Mesenchymal stem cell (in vitro differentiated cells and primary cell): ENCODE data around the gene PLCD1.

ENCODE experiments used
- DNase-seq: peaks from one replicate; pipeline ENCODE4 v3.0.0-alpha.2; 2013
- H2AFZ ChIP-seq: one replicate; pipeline ENCODE4 v1.6.1; 2013; ENCODE audit warnings: low read depth, mild to moderate bottlenecking, control low read depth, inconsistent platforms, low read length, moderate library complexity
- H2AK5ac ChIP-seq: 2 replicates; pipeline ENCODE4 v1.6.1; 2013; ENCODE audit warnings: low read length, moderate library complexity, mild to moderate bottlenecking, inconsistent platforms; ENCODE audit not compliant: severe bottlenecking
- H2BK120ac ChIP-seq: one replicate; pipeline ENCODE4 v1.6.1; 2013; ENCODE audit warnings: low read depth, mild to moderate bottlenecking, inconsistent platforms, low read length, moderate library complexity
- H2BK12ac ChIP-seq, 2 experiments: one replicate each; pipeline ENCODE4 v1.6.1; 2013; ENCODE audit warnings: inconsistent platforms in 2 of 2, low read length in 2 of 2, mild to moderate bottlenecking in 2 of 2, moderate library complexity in 2 of 2, control low read depth in 1 of 2
- H2BK15ac ChIP-seq: one replicate; pipeline ENCODE4 v1.6.1; 2013; ENCODE audit warnings: mild to moderate bottlenecking, low read depth, inconsistent platforms; ENCODE audit not compliant: poor library complexity, severe bottlenecking
- H2BK5ac ChIP-seq: 2 replicates; pipeline ENCODE4 v1.6.1; 2013; ENCODE audit warnings: low read depth, mild to moderate bottlenecking, low read length, control low read depth, inconsistent platforms; ENCODE audit not compliant: poor library complexity, severe bottlenecking
- H3K14ac ChIP-seq, 2 experiments: one replicate each; pipeline ENCODE4 v1.6.1; 2013; ENCODE audit warnings: inconsistent platforms in 2 of 2, low read length in 2 of 2, control low read depth in 1 of 2, mild to moderate bottlenecking in 1 of 2, moderate library complexity in 1 of 2
- H3K18ac ChIP-seq, 2 experiments: one replicate each; pipeline ENCODE4 v1.6.1; 2013; ENCODE audit warnings: inconsistent platforms in 2 of 2, low read length in 2 of 2, control low read depth in 1 of 2, low read depth in 1 of 2, mild to moderate bottlenecking in 1 of 2
- H3K23ac ChIP-seq, 2 experiments: one replicate each; pipeline ENCODE4 v1.6.1; 2013; ENCODE audit warnings: inconsistent platforms in 2 of 2, low read length in 2 of 2, mild to moderate bottlenecking in 2 of 2, moderate library complexity in 2 of 2, control low read depth in 1 of 2
- H3K27ac ChIP-seq: 2 replicates; pipeline ENCODE4 v1.5.1; 2013; ENCODE audit warnings: mild to moderate bottlenecking, moderate library complexity, low read length, control low read depth, inconsistent platforms; ENCODE audit not compliant: poor library complexity, severe bottlenecking
- H3K27me3 ChIP-seq, 2 experiments: 2 replicates each; pipeline versions ENCODE4 v1.6.1 to v1.7.0; 2013; ENCODE audit warnings: low read length in 2 of 2, mild to moderate bottlenecking in 2 of 2, moderate library complexity in 2 of 2, control low read depth in 1 of 2, inconsistent platforms in 1 of 2; ENCODE audit not compliant: control insufficient read depth in 1 of 2, insufficient read depth in 1 of 2
- H3K36me3 ChIP-seq, 2 experiments: 2 replicates each; pipeline versions ENCODE4 v1.6.1 to v1.7.0; 2013; ENCODE audit warnings: low read length in 2 of 2, control low read depth in 1 of 2, inconsistent platforms in 1 of 2, low read depth in 1 of 2, mild to moderate bottlenecking in 1 of 2; ENCODE audit not compliant: insufficient read depth in 2 of 2, control insufficient read depth in 1 of 2
- H3K4ac ChIP-seq, 2 experiments: one replicate each; pipeline ENCODE4 v1.6.1; 2013; ENCODE audit warnings: inconsistent platforms in 2 of 2, low read length in 2 of 2, mild to moderate bottlenecking in 2 of 2, moderate library complexity in 2 of 2, control low read depth in 1 of 2, low read depth in 1 of 2
- H3K4me1 ChIP-seq: 2 replicates; pipeline ENCODE4 v1.6.1; 2013; ENCODE audit warnings: low read depth, low read length, control low read depth; ENCODE audit not compliant: control insufficient read depth, insufficient read depth
- H3K4me2 ChIP-seq: 2 replicates; pipeline ENCODE4 v1.6.1; 2013; ENCODE audit warnings: low read length, mild to moderate bottlenecking, inconsistent platforms; ENCODE audit not compliant: poor library complexity, severe bottlenecking
- H3K4me3 ChIP-seq, 2 experiments: 2 replicates each; pipeline versions ENCODE4 v1.5.1 to v1.7.0; 2013; ENCODE audit warnings: low read length in 2 of 2, mild to moderate bottlenecking in 2 of 2, control low read depth in 1 of 2, low read depth in 1 of 2; ENCODE audit not compliant: insufficient read depth in 1 of 2
- H3K79me1 ChIP-seq: replicated peaks from 2 replicates; pipeline ENCODE4 v1.6.1; 2013; ENCODE audit warnings: mild to moderate bottlenecking, control low read depth, low read length, inconsistent platforms; ENCODE audit not compliant: poor library complexity, severe bottlenecking
- H3K9ac ChIP-seq: 2 replicates; pipeline ENCODE4 v1.7.0; 2013; ENCODE audit warnings: mild to moderate bottlenecking, low read length, moderate library complexity
- H3K9me3 ChIP-seq: 2 replicates; pipeline ENCODE4 v1.7.0; 2013; ENCODE audit warnings: mild to moderate bottlenecking, low read length; ENCODE audit not compliant: control insufficient read depth
- H4K8ac ChIP-seq: one replicate; pipeline ENCODE4 v1.6.1; 2013; ENCODE audit warnings: inconsistent platforms, mild to moderate bottlenecking, low read length, moderate library complexity
- H4K91ac ChIP-seq: one replicate; pipeline ENCODE4 v1.6.1; 2013; ENCODE audit warnings: mild to moderate bottlenecking, low read length, inconsistent platforms
- WGBS: methylation state at CpG from one replicate; pipeline ENCODE4 v1.1.7; 2013; ENCODE audit warnings: mixed read lengths; 5-methylcytosine and 5-hydroxymethylcytosine counted together

The PLCD1 gene

GRCh38 chr3:38002940-38003339, 26.5 kb downstream of the PLCD1 start:
- Histone ChIP-seq H2AK5ac (no peak overlapping the region), H3K36me3 (peaks cover 25 to 51% of the 10 kb centered on the region in 2 experiments), H4K8ac (peak overlapping the region; percentile 59), H2AFZ (no peak overlapping the region), H4K91ac (no peak overlapping the region), H3K4ac (no peak overlapping the region), H3K14ac (no peak overlapping the region), H3K27ac (no peak overlapping the region), H3K4me2 (no peak overlapping the region), H3K18ac (no peak overlapping the region), H3K4me3 (no peak overlapping the region), H2BK12ac (no peak overlapping the region), H3K27me3 (no peaks in the 10 kb centered on the region), H3K23ac (no peak overlapping the region), H3K9me3 (no peaks in the 10 kb centered on the region), H3K4me1 (peaks cover 13% of the 10 kb centered on the region), H3K9ac (no peak overlapping the region), H2BK5ac (no peak overlapping the region), H2BK120ac (no peak overlapping the region), H2BK15ac (no peak overlapping the region), H3K79me1 (no peaks in the 10 kb centered on the region)
- no peak for DNase-seq
- 90% methylated on average over 9 of the region's 9 CpGs for WGBS

- H3K4me2 ChIP-seq, result no peak overlapping the region
- peaks cover 19 to 47% of the 10 kb centered on the region in 2 experiments for H3K36me3 ChIP-seq
- H2AFZ ChIP-seq, result no peak overlapping the region
- no peak overlapping the region for H4K91ac ChIP-seq
- no peak overlapping the region for H3K9ac ChIP-seq
- H3K23ac ChIP-seq, result no peak overlapping the region
- H3K79me1 ChIP-seq, result no peaks in the 10 kb centered on the region
- no peak overlapping the region for H2BK12ac ChIP-seq
- no peak overlapping the region for H3K18ac ChIP-seq
- H4K8ac ChIP-seq, result no peak overlapping the region
- H3K4ac ChIP-seq, result no peak overlapping the region
- no peak overlapping the region for H2BK15ac ChIP-seq
- H3K27ac ChIP-seq, result no peak overlapping the region
- H3K4me3 ChIP-seq, result no peak overlapping the region
- DNase-seq, result no peak
- peaks cover 13% of the 10 kb centered on the region for H3K4me1 ChIP-seq
- H3K14ac ChIP-seq, result no peak overlapping the region
- no peaks in the 10 kb centered on the region for H3K9me3 ChIP-seq
- no peaks in the 10 kb centered on the region for H3K27me3 ChIP-seq
- 98% methylated on average over 6 of the region's 6 CpGs for WGBS
- no peak overlapping the region for H2BK5ac ChIP-seq
- no peak overlapping the region for H2AK5ac ChIP-seq
- no peak overlapping the region for H2BK120ac ChIP-seq
Measured at GRCh38 chr3:38002291-38002876, 27.1 kb downstream of the PLCD1 start.

DNA sequence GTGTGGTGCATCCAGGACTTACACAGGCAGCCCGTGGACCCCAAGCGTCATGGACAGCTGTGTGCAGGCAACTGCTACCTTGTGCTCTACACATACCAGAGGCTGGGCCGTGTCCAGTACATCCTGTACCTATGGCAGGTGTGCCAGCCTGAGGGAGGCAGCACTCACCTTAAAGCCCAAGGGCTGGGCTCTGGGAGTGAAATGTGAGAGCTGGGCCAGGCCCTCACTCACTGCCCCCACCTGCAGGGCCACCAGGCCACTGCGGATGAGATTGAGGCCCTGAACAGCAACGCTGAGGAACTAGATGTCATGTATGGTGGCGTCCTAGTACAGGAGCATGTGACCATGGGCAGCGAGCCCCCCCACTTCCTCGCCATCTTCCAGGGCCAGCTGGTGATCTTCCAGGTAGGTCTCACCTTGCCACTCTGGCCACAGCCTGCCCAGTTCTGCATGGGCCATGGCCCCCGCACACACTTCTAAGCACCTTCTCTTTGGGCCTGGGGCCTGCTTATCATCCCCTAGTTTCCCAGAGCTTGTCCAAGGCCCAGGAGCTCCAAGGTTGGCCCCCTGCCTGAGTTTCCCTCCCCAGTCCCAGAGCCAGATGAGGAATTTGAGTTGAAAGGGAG, 27.9 kb downstream of the PLCD1 start:
- no peak for DNase-seq

GRCh38 chr3:38000965-38001455, 28.4 kb downstream of the PLCD1 start:
- no peak for DNase-seq
- 93% methylated on average over 6 of the region's 6 CpGs for WGBS
- H3K18ac ChIP-seq, result no peak overlapping the region

More for the DNA sequence above, 27.9 kb downstream of the PLCD1 start:
- Histone ChIP-seq H3K36me3 (peaks cover 12 to 44% of the 10 kb centered on the region in 2 experiments), H3K9me3 (no peaks in the 10 kb centered on the region), H2BK12ac (no peak overlapping the region), H3K23ac (no peak overlapping the region), H3K79me1 (no peaks in the 10 kb centered on the region), H3K27ac (no peak overlapping the region), H2AFZ (no peak overlapping the region), H2BK120ac (no peak overlapping the region), H3K4me1 (peaks cover 13% of the 10 kb centered on the region), H4K8ac (no peak overlapping the region), H3K18ac (no peak overlapping the region), H3K9ac (no peak overlapping the region), H3K27me3 (no peaks in the 10 kb centered on the region), H4K91ac (no peak overlapping the region), H3K4ac (no peak overlapping the region), H2AK5ac (no peak overlapping the region), H2BK5ac (no peak overlapping the region), H3K4me2 (no peak overlapping the region), H2BK15ac (no peak overlapping the region), H3K4me3 (no peak overlapping the region), H3K14ac (no peak overlapping the region)
- WGBS, result 84% methylated on average over 8 of the region's 9 CpGs

More at GRCh38 chr3:38000965-38001455, 28.4 kb downstream of the PLCD1 start:
- no peak overlapping the region for H4K8ac ChIP-seq
- H2AFZ ChIP-seq, result no peak overlapping the region
- no peak overlapping the region for H3K4me2 ChIP-seq
- H3K4ac ChIP-seq, result no peak overlapping the region
- H3K4me1 ChIP-seq, result peaks cover 13% of the 10 kb centered on the region
- H2BK15ac ChIP-seq, result no peak overlapping the region
- no peak overlapping the region for H2BK12ac ChIP-seq
- H3K9me3 ChIP-seq, result no peaks in the 10 kb centered on the region
- H3K36me3 ChIP-seq, result peaks cover 7 to 44% of the 10 kb centered on the region in 2 experiments
- H3K79me1 ChIP-seq, result no peaks in the 10 kb centered on the region
- no peak overlapping the region for H2BK5ac ChIP-seq
- no peak overlapping the region for H3K4me3 ChIP-seq
- no peak overlapping the region for H3K23ac ChIP-seq
- no peak overlapping the region for H3K14ac ChIP-seq
- no peak overlapping the region for H2AK5ac ChIP-seq
- H3K27ac ChIP-seq, result no peak overlapping the region
- H3K27me3 ChIP-seq, result no peaks in the 10 kb centered on the region
- no peak overlapping the region for H2BK120ac ChIP-seq
- H3K9ac ChIP-seq, result no peak overlapping the region
- no peak overlapping the region for H4K91ac ChIP-seq
